Mononuclear cell (primary cell): ENCODE data around the gene KLF13. TPM values are rescaled to one million over a fixed set of nuclear protein-coding genes. Genes with fewer than 3 reads are reported as not detected.

Source experiments
- H3K27me3 ChIP-seq: 2 replicates; pipeline ENCODE4 v1.6.0; 2011; ENCODE audit warnings: low read length, control low read depth; ENCODE audit not compliant: insufficient read depth
- H3K4me1 ChIP-seq: 2 replicates; pipeline ENCODE4 v1.5.1; 2011; ENCODE audit warnings: mild to moderate bottlenecking, low read length, control low read depth; ENCODE audit not compliant: insufficient read depth
- H3K4me3 ChIP-seq: 2 replicates; pipeline ENCODE4 v1.5.1; 2011; ENCODE audit warnings: mild to moderate bottlenecking, low read length, moderate library complexity
- H3K9me3 ChIP-seq: 2 replicates; pipeline ENCODE4 v1.5.1; 2011; ENCODE audit warnings: low read depth, mild to moderate bottlenecking, control low read depth, low read length
- total RNA-seq: library from RNA; depleted of rRNA; stranded (reverse); fragments of >200 nt; gene quantifications from one replicate; pipeline ENCODE4 v1.2.3, GENCODE V29; 2012

Gene KLF13
- total RNA-seq, 1 donor: 151 TPM

DNA sequence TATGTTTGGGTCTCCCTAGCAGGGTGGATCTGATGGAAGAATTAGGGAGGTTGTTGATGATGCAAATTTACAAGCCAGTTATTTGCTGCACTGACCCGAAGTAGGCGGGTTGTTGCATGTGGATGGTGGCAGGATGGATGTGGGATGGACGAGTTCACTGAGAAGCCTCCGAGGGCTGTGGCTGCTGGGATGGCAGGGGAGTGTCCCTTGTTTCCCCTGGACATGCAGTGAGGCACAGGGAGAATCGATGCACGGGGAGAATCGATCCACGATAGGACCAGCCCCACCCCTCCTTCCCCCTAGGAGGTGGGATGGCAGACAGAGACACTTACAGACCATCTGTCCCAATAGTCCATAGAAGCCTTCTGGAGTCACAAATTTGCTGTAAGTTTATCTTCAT is 31.0 kb upstream of the KLF13 start:
- H3K9me3 ChIP-seq: no peaks in the 10 kb centered on the region
- peaks cover 11% of the 10 kb centered on the region for H3K4me1 ChIP-seq
- no peak overlapping the region for H3K4me3 ChIP-seq
- no peaks in the 10 kb centered on the region for H3K27me3 ChIP-seq

DNA sequence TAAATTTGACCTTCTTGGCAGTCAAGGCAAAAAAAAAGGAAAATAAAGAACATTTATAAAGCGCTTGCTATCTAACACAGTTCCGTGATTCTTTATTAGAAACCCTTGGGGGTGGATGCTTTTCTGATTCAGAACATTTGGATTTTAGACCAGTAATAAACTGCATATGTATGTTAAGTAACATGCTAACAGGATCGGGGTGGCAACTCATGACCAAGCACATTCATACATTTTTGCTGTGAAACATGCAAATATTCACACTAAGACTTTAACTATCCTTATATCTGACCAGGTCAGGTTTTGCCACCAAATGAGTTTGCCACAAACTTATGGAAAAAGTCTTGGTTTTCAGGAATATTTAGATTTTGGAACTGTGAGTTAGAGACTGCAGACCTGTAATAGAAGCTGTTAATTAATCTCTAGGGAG is 30.4 kb upstream of the KLF13 start:
- Histone ChIP-seq H3K27me3 (no peaks in the 10 kb centered on the region), H3K9me3 (no peaks in the 10 kb centered on the region), H3K4me1 (peaks cover 11% of the 10 kb centered on the region), H3K4me3 (no peak overlapping the region)

DNA sequence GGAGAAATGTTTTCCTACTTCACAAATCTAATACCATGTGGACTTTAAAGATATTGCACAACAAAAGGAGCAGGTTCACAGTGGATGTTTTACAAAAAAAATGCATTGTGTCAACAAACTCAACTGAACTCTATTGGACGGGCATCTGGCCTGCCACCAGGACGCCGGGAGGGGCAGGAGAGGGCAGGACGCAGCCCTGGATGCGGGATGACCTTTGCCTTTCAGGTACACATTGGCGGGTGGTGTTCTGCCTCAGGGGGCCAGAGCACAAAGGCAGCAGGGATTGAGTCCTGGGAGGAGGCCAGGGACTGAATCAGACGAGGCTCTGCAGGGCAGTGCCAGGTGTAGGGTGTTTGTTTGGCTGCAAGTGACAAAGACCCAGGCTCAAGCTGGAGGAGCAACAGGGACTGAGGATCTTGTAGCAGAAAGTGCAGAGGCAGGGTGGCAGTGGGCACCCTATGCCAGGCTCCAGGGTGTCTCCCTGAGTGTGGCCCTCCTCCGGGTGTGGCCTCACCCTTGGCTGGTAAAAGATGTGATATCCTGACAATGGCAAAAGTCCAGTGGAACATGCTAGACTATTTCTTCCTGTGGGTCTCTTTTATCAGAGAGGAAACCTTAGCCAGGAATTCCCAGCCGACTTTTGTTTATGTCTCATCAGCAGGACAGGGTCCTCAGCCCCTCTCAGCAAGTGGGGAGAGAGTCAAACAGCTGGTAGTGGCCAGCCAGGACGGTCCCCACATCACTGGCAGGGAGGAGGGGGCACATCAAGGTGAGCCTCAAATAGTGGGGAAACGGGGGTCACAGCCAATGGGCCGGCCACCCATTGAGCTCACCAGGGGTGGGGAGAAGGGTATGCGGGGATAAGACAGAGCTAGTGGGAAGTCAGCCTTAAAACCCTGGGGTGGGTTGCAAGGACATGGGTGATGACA is 29.7 kb upstream of the KLF13 start:
- Histone ChIP-seq H3K4me1 (peaks cover 13% of the 10 kb centered on the region), H3K4me3 (no peak overlapping the region), H3K9me3 (no peaks in the 10 kb centered on the region), H3K27me3 (no peaks in the 10 kb centered on the region)

DNA sequence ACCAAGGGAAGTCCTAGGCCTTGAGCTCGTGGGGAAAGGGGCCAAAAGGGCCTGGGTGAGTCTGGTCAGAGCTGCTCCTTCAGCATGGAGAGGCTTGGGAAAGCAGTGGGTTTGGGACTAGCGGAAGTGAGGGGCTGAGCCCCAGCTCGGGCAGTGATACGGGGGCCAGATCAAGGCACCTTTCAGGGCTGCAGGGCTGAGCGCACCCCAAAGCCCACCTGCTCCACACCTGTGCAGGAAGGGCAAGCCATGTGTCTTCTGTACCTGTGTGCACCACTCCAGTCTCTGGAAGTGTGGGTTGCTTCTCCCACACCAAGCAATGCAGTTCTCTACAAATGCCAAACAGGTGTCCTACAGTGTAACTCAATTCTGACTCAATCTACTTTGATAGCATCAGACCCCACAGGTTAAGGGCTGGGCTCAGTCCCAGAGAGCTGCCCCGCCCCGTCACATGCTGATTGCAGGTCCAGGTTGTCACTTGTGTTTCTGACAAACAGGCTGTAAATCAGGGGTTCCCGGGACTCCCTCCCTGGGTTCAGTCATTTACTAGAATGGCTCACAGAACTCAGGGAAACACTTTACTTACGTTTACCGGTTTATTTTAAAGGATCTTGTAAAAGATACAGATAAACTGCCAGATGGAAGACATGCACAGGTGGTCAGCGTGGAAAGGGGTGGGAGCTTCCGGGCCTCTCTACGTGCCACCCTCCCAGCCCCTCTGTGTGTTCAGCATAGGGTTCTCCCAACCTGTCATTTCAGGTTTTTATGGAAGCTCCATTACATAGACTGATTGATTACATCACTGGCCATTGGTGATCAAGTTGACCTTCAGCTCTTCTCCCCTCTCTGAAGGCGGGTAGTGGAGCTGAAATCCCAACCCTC is 28.8 kb upstream of the KLF13 start:
- Histone ChIP-seq H3K4me3 (no peak overlapping the region), H3K4me1 (peaks cover 22% of the 10 kb centered on the region), H3K9me3 (no peaks in the 10 kb centered on the region), H3K27me3 (no peaks in the 10 kb centered on the region)

DNA sequence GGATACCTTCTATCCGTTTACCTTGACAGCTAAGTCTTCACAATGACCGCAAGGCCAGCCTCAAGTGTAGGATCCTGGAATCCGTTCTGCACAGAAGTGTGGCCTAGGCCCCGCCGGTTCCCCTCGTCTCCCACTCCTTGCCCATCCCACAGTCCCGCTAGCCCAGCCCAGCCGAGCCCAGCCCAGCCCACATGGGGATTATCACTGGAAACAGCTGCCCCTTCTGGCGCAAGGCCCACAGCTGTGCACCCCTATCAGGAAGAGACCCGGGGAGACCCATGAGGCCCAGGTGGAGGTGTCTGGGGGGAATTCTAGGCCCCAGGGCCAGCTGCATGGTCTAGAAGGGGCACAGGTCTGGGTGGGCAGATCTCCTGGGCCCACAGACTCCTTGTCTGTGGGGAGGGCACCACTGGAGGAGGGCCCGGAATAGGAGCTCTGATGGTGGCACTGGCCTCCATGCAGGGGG is 27.9 kb upstream of the KLF13 start:
- no peaks in the 10 kb centered on the region for H3K9me3 ChIP-seq
- H3K4me3 ChIP-seq: no peak overlapping the region
- no peaks in the 10 kb centered on the region for H3K27me3 ChIP-seq
- H3K4me1 ChIP-seq: peaks cover 31% of the 10 kb centered on the region

- Histone ChIP-seq H3K27me3 (no peaks in the 10 kb centered on the region), H3K9me3 (no peaks in the 10 kb centered on the region), H3K4me1 (peaks cover 22% of the 10 kb centered on the region), H3K4me3 (no peak overlapping the region)
These were observed 26.4 kb upstream of the KLF13 start for GRCh38 chr15:31300208-31300661.

- no peak overlapping the region for H3K4me3 ChIP-seq
- peaks cover 22% of the 10 kb centered on the region for H3K4me1 ChIP-seq
- H3K9me3 ChIP-seq: no peaks in the 10 kb centered on the region
- no peaks in the 10 kb centered on the region for H3K27me3 ChIP-seq
These were observed 25.5 kb upstream of the KLF13 start for GRCh38 chr15:31300981-31301672.

DNA sequence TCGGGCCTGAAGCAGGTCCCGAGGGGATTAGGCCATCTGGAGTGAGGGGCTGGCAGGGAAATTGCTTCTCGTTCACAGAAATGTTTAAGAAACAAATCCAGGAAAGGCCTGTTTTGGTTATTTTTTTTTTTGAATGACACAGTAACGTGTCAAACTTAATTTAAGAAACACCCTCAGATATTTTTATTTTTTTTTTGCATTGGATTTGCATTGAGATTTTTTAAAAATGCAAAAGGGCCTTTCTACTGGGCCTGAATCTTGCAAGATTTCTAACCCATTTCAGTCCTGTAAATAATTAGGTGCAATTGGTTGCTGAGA is 25.0 kb upstream of the KLF13 start:
- Histone ChIP-seq H3K4me3 (no peak overlapping the region), H3K4me1 (peaks cover 22% of the 10 kb centered on the region), H3K9me3 (no peaks in the 10 kb centered on the region), H3K27me3 (no peaks in the 10 kb centered on the region)

GRCh38 chr15:31302029-31302657 is 24.5 kb upstream of the KLF13 start:
- Histone ChIP-seq H3K4me1 (peaks cover 22% of the 10 kb centered on the region), H3K27me3 (no peaks in the 10 kb centered on the region), H3K9me3 (no peaks in the 10 kb centered on the region), H3K4me3 (no peak overlapping the region)

- Histone ChIP-seq H3K4me3 (no peak overlapping the region), H3K9me3 (no peaks in the 10 kb centered on the region), H3K27me3 (no peaks in the 10 kb centered on the region), H3K4me1 (peaks cover 27% of the 10 kb centered on the region)
These were observed 23.6 kb upstream of the KLF13 start for GRCh38 chr15:31302778-31303725.

DNA sequence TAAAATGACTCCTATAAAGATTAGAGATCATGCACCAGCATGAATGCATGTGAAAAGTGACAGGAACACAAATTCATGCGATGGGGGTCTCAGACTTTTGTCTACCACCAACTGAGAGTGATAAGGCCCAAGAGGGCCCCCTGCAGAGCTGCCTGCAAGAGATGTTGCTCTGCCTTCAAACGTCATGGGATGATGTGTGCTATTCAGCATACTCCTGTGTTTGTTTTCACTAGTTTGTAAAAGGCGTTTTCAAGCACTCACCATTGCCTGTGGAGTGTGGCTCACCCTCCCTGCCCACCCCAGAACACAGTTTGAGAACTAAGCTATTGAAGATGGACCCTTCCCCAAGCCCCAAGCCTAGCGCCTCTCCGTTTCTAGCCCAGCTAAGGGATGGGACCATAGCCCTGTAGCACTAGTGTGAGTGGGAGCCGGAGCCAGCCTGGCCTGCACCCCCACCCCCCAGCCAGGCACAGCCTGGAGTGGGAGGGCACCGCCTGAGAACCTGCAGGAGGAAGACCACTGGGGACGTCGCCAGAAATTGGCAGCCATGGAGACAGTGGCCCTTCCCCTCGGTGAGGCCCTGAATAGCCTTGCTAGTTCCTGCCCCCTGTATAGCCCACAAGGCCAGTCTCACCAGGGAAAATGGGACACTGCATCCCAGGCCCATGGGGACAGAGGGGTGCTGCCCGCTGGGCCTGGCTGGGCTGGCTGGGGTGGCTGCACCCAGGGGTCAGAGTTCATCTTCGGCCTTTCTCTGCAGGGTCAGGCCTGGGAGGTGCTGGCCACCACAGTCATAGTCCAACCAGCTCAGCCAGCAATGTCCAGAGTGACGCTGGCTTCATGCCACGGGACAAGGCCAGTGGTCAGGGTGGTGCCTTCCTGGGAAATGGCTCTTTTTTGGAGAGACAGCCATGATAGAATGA is 22.6 kb upstream of the KLF13 start:
- Histone ChIP-seq H3K27me3 (no peaks in the 10 kb centered on the region), H3K9me3 (no peaks in the 10 kb centered on the region), H3K4me3 (no peak overlapping the region), H3K4me1 (peaks cover 29% of the 10 kb centered on the region)

- Histone ChIP-seq H3K4me3 (no peak overlapping the region), H3K9me3 (no peaks in the 10 kb centered on the region), H3K4me1 (peaks cover 29% of the 10 kb centered on the region), H3K27me3 (no peaks in the 10 kb centered on the region)
These were observed 21.8 kb upstream of the KLF13 start for GRCh38 chr15:31304751-31305365.
